Small intestine (tissue), 7 donors: Measurements from ENCODE around the gene SH3BGRL2. TPM values are rescaled to one million over a fixed set of nuclear protein-coding genes. Genes with fewer than 3 reads are reported as not detected.

Experiments
- DNase-seq, 2 donors: peaks; one replicate each; pipeline versions ENCODE4 v3.0.0 to v3.0.0-alpha.2; 2013
- FAIRE-seq: peaks from 2 replicates; lab custom pipeline; 2012; peaks lifted over from hg19 to GRCh38; lab: Jason Lieb, UNC
- H3K27ac ChIP-seq, 3 donors: one replicate each; pipeline ENCODE4 v1.5.1; 2013; ENCODE audit warnings: low read length in 2 of 3, mild to moderate bottlenecking in 2 of 3, control low read depth in 1 of 3, inconsistent platforms in 1 of 3, low read depth in 1 of 3, moderate library complexity in 1 of 3
- H3K27me3 ChIP-seq, 3 donors: one replicate each; pipeline ENCODE4 v1.6.1; 2013; ENCODE audit warnings: low read length in 3 of 3, inconsistent platforms in 1 of 3; ENCODE audit not compliant: control insufficient read depth in 3 of 3, insufficient read depth in 3 of 3
- H3K36me3 ChIP-seq, 3 donors: one replicate each; pipeline ENCODE4 v1.6.1; 2013; ENCODE audit warnings: low read length in 3 of 3, inconsistent platforms in 1 of 3, low read depth in 1 of 3, mild to moderate bottlenecking in 1 of 3, moderate library complexity in 1 of 3; ENCODE audit not compliant: control insufficient read depth in 3 of 3, insufficient read depth in 2 of 3
- H3K4me1 ChIP-seq, 3 donors: one replicate each; pipeline ENCODE4 v1.6.1; 2013; ENCODE audit warnings: low read length in 2 of 3, inconsistent platforms in 1 of 3, low read depth in 1 of 3, mild to moderate bottlenecking in 1 of 3, moderate library complexity in 1 of 3; ENCODE audit not compliant: control insufficient read depth in 3 of 3, insufficient read depth in 2 of 3
- H3K4me3 ChIP-seq, 3 donors: one replicate each; pipeline ENCODE4 v1.5.1; 2013; ENCODE audit warnings: low read length in 3 of 3, control low read depth in 1 of 3, inconsistent platforms in 1 of 3, low read depth in 1 of 3, mild to moderate bottlenecking in 1 of 3, moderate library complexity in 1 of 3
- H3K9me3 ChIP-seq, 2 donors: one replicate each; pipeline ENCODE4 v1.6.1; 2013; ENCODE audit warnings: low read depth in 1 of 2, low read length in 1 of 2; ENCODE audit not compliant: control insufficient read depth in 2 of 2, insufficient read depth in 1 of 2
- WGBS, 3 donors: extraction: QIAGEN DNeasy Blood & Tissue Kit; methylation state at CpG; one replicate each; pipeline ENCODE4 v1.1.7; 2013; 5-methylcytosine and 5-hydroxymethylcytosine counted together
- polyA plus RNA-seq, 4 donors: library from polyadenylated mRNA; stranded (reverse) in 3 of 4; unstranded in 1 of 4; fragments of 200-250 nt in 3 of 4; fragments of 120-200 nt in 1 of 4; gene quantifications; one replicate each; pipeline versions ENCODE4 v1.2.1 to v1.2.3, GENCODE V29; 2013
- donor health status: healthy with polysubstance abuse.
- donor health status: control.
- donor health status: control.
- donor health status: Bipolar disorder and iron deficiency.
- donor health status: healthy.

The SH3BGRL2 gene
- polyA plus RNA-seq, 4 donors, result 31.9 to 54.6 (median 38.7) TPM

DNA sequence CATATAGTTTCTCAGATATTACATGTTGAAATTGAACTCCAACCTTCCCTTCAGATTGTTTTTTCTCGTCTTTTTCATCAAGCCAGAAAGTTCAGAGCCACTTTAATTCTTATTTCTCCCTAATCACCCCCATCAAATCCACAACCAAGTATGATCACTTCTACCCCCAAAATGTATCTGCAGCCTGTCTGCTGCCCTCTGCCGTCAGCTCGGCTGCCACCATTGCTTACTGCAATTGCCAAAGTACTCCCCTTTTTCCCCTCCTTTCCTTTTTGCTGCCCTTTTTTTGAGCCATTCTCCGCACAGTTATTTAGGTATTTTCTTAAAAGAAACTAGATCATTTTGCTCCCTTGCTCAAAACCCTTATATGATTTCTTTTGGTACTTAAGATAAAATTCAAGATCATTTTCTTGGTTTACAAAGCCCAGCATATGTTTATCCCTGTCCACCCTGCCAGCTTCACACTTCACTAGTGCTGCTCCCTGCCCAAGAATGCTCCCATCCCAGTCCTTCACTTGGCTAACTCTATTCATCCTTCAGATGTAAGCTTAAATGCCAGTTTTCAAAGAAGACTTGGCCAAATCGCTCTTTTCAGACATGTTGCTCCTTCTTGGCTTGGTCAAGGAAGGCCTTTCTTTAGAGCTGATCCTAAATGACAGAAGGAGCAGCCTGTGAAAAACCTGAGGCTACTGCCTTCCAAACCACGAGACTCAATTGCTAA, 63.7 kb downstream of the SH3BGRL2 start:
- peaks cover 0 to 9% (median 3%) of the 10 kb centered on the region in 3 donors for H3K36me3 ChIP-seq
- WGBS, 3 donors, result 86 to 89% (median 87%) methylated on average over 6 of the region's 6 CpGs
- no peaks in the 10 kb centered on the region for H3K9me3 ChIP-seq
- H3K4me3 ChIP-seq, result no peak overlapping the region
- no peaks in the 10 kb centered on the region for H3K4me1 ChIP-seq
- H3K27ac ChIP-seq, result no peak overlapping the region
- FAIRE-seq, result no peak
- H3K27me3 ChIP-seq, result no peaks in the 10 kb centered on the region
- no peak for DNase-seq

GRCh38 chr6:79697430-79697829, 66.3 kb downstream of the SH3BGRL2 start:
- H3K4me1 ChIP-seq, result peaks cover 0 to 2% (median 0%) of the 10 kb centered on the region in 3 donors
- H3K27ac ChIP-seq, result no peak overlapping the region
- H3K4me3 ChIP-seq, result no peak overlapping the region
- H3K9me3 ChIP-seq, result no peaks in the 10 kb centered on the region
- no peak for FAIRE-seq
- DNase-seq, result no peak
- H3K27me3 ChIP-seq, result no peaks in the 10 kb centered on the region
- peaks cover 0 to 9% (median 3%) of the 10 kb centered on the region in 3 donors for H3K36me3 ChIP-seq
- WGBS, 3 donors, result 84 to 92% (median 92%) methylated on average over 4 of the region's 4 CpGs

DNA sequence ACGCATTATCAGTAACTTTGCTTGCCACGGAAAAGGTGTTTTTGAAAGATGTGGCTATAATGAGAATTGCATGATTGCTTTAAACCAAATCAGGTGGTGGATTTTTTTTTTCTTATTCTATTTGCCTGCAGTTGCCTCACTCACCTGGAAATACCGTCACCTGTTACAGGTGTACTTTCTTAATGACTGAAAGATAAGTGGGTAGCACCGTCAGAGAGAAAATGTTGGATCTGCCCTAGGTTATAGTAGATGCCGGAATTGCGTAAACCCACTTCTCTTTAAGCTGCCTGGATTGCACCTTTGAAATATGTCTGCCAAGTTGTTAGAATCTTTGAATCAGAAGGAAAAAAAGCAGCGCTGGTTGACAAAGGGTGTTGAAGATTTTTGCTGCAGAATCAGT, 68.5 kb downstream of the SH3BGRL2 start:
- Histone ChIP-seq H3K36me3 (peaks cover 0 to 13% (median 3%) of the 10 kb centered on the region in 3 donors), H3K27ac (no peak overlapping the region), H3K4me1 (peaks cover 0 to 2% (median 0%) of the 10 kb centered on the region in 3 donors), H3K4me3 (no peak overlapping the region), H3K27me3 (no peaks in the 10 kb centered on the region), H3K9me3 (no peaks in the 10 kb centered on the region)
- FAIRE-seq (no peak), DNase-seq (peak in 1 of 2 donors; percentile 51)
- 70 to 90% (median 74%) methylated on average over 7 of the region's 7 CpGs for WGBS, 3 donors

- H3K36me3 ChIP-seq, result peaks cover 0 to 11% (median 3%) of the 10 kb centered on the region in 3 donors
- 73 to 87% (median 76%) methylated on average over 5 of the region's 5 CpGs for WGBS, 3 donors
- peaks cover 0 to 2% (median 0%) of the 10 kb centered on the region in 3 donors for H3K4me1 ChIP-seq
- DNase-seq (no peak), FAIRE-seq (no peak)
- no peak overlapping the region for H3K4me3 ChIP-seq
- no peaks in the 10 kb centered on the region for H3K9me3 ChIP-seq
- H3K27me3 ChIP-seq, result no peaks in the 10 kb centered on the region
- H3K27ac ChIP-seq, result no peak overlapping the region
Observed at GRCh38 chr6:79702691-79703090, 71.6 kb downstream of the SH3BGRL2 start.

DNA sequence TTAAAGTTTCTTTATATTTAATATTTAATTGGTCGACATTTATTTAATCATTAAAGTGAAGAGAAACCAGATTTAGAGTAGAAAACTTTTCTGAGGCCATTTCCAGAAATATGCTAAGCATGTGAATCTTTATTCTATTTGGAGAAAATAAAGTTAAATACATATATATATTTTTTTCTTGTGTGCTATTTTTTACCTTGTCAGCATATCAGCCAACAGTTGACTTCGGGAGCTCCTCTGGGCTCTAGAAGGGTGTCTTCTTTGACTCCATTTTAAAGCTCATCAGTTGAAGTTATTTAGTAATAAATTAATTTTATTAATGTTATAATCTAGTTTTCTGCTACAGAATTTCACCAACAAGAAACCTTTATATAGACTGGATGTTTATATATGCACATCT, 73.1 kb downstream of the SH3BGRL2 start:
- Histone ChIP-seq H3K4me3 (no peak overlapping the region), H3K9me3 (no peaks in the 10 kb centered on the region), H3K27ac (no peak overlapping the region), H3K4me1 (peaks cover 0 to 2% (median 0%) of the 10 kb centered on the region in 3 donors), H3K36me3 (peaks cover 0 to 4% (median 3%) of the 10 kb centered on the region in 3 donors), H3K27me3 (no peaks in the 10 kb centered on the region)
- 89 to 96% (median 94%) methylated on average over 2 of the region's 2 CpGs for WGBS, 3 donors
- FAIRE-seq (no peak), DNase-seq (no peak)

DNA sequence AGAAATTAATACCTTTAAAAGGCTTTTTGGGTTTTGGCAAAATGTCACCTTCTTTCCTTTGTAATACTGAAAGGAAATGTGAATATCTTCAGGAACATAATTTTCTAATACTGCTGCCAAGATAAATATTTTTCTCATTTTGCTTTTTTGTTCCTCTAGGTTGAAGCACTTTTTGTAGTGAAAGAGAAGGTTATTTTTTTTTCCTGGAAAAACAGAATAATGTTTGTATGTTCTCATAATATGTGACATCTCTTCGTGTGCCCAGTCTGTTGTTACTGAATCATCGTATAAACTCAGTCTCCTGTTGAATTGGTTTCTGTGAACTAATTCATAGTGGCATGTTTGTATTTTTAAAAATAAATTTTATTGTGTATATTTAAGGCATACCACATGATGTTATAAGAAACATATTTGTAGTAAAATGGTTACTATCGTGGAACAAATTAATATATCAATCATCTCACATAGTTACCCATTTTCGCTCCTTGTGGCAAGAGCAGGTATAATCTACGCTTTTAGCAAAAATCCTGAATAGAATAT, 74.4 kb downstream of the SH3BGRL2 start:
- no peak for DNase-seq
- WGBS, 3 donors, result 89 to 93% (median 90%) methylated on average over 5 of the region's 5 CpGs
- Histone ChIP-seq H3K36me3 (peaks cover 0 to 4% (median 0%) of the 10 kb centered on the region in 3 donors), H3K27me3 (no peaks in the 10 kb centered on the region), H3K27ac (no peak overlapping the region), H3K9me3 (no peaks in the 10 kb centered on the region), H3K4me3 (no peak overlapping the region), H3K4me1 (peaks cover 0 to 5% (median 0%) of the 10 kb centered on the region in 3 donors)
- no peak for FAIRE-seq

GRCh38 chr6:79706527-79706926, 75.4 kb downstream of the SH3BGRL2 start:
- H3K9me3 ChIP-seq, result no peaks in the 10 kb centered on the region
- H3K27me3 ChIP-seq, result no peaks in the 10 kb centered on the region
- H3K36me3 ChIP-seq, result peaks cover 0 to 4% (median 0%) of the 10 kb centered on the region in 3 donors
- H3K4me3 ChIP-seq, result no peak overlapping the region
- 86 to 91% (median 87%) methylated on average over 3 of the region's 3 CpGs for WGBS, 3 donors
- DNase-seq, result no peak
- no peak for FAIRE-seq
- no peak overlapping the region for H3K27ac ChIP-seq
- peaks cover 0 to 3% (median 0%) of the 10 kb centered on the region in 3 donors for H3K4me1 ChIP-seq

DNA sequence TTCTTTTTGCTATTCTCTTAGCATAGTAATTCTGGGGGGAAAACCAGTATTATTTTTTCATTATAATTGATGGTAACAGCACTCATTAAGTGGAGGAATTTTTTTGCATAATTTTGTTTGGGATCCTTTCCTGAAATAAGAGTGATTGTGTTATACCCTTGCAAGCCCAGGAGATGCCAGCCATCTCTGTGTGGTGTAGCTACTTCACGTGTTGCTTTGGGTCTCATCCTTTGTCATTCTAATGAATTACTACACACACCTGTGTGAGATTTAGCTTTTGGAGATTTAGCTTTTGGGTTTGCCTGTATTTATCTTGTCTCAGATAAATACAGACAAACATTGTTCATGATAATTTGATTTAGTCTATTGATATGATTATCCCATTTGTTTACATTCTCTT, 76.5 kb downstream of the SH3BGRL2 start:
- H3K4me1 ChIP-seq, result peaks cover 0 to 3% (median 0%) of the 10 kb centered on the region in 3 donors
- no peak for FAIRE-seq
- no peaks in the 10 kb centered on the region for H3K9me3 ChIP-seq
- H3K27ac ChIP-seq, result no peak overlapping the region
- DNase-seq, result no peak
- H3K36me3 ChIP-seq, result peaks cover 0 to 2% (median 0%) of the 10 kb centered on the region in 3 donors
- H3K27me3 ChIP-seq, result no peaks in the 10 kb centered on the region
- no peak overlapping the region for H3K4me3 ChIP-seq
- WGBS, 3 donors, result 91 to 94% (median 92%) methylated on average over 1 of the region's 1 CpG
